ENCODE measurements around the gene PTPRJ. TPM values are rescaled to one million over a fixed set of nuclear protein-coding genes. Genes with fewer than 3 reads are reported as not detected.

PTPRJ gene
- total RNA-seq, 6 experiments from 2014 or later = 15.7 to 20.8 (median 19.2) TPM

DNA sequence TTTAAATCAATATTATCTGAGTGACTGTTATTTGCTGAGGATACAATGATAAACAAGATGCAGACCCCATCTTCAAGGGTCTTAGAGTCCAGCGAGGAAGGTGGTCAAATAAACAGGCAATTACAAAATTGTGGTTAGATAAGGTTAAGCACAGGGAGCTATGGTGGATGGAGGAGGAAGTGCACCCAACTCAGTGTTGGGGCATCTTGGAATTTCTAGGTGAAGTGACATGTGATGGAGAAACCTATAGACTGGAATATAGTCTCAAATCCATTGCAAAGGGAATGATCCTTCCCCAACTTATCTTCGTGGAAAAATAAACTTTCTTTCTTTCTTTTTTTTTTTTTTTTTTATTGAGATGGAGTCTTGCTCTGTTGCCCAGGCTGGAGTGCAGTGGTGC is 3.4 kb upstream of the PTPRJ start:
- Mint-ChIP-seq H3K27ac (no peak overlapping the region), H3K9me3 (no peaks in the 10 kb centered on the region), H3K36me3 (ENCODE audit: low read depth) (no peaks in the 10 kb centered on the region), H3K4me1 (ENCODE audit: low read depth) (peaks cover 38% of the 10 kb centered on the region), H3K4me3 (no peak overlapping the region), H3K27me3 (ENCODE audit: insufficient read depth) (peaks cover 2% of the 10 kb centered on the region; the same call in 1 of the 2 replicates)
- DNase-seq = no peak
- TF ChIP-seq, protein P1, sequence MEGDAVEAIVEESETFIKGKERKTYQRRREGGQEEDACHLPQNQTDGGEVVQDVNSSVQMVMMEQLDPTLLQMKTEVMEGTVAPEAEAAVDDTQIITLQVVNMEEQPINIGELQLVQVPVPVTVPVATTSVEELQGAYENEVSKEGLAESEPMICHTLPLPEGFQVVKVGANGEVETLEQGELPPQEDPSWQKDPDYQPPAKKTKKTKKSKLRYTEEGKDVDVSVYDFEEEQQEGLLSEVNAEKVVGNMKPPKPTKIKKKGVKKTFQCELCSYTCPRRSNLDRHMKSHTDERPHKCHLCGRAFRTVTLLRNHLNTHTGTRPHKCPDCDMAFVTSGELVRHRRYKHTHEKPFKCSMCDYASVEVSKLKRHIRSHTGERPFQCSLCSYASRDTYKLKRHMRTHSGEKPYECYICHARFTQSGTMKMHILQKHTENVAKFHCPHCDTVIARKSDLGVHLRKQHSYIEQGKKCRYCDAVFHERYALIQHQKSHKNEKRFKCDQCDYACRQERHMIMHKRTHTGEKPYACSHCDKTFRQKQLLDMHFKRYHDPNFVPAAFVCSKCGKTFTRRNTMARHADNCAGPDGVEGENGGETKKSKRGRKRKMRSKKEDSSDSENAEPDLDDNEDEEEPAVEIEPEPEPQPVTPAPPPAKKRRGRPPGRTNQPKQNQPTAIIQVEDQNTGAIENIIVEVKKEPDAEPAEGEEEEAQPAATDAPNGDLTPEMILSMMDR (IDR thresholded peaks at IDR 0.05) = peak; percentile 21; the same call in 1 of the 2 replicates

DNA sequence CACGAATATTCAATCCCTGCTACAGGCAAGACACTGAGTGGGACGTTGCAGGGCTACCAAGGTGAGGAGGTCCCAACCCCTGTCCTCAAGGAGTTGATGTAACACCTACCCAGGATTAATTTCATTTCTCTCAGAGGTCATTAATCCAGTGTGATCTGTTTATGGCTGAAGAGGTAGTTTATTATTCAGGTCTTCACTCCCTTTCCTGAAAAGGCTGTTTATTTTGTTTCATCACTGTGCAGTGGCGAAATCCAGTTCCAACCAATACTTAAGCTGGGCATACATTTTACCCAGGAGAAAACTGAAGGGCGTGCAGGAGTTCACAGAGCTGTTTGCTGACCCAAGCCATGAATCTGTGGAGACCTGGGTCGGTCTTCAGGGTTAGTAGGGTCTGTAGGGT is 2.7 kb upstream of the PTPRJ start:
- peaks cover 44% of the 10 kb centered on the region for H3K4me1 Mint-ChIP-seq (ENCODE audit: low read depth)
- peaks cover 2% of the 10 kb centered on the region; the same call in 1 of the 2 replicates for H3K27me3 Mint-ChIP-seq (ENCODE audit: insufficient read depth)
- no peak for DNase-seq
- H3K9me3 Mint-ChIP-seq = no peaks in the 10 kb centered on the region
- TF ChIP-seq, protein P1 (IDR thresholded peaks at IDR 0.05) = no peak
- H3K36me3 Mint-ChIP-seq (ENCODE audit: low read depth) = no peaks in the 10 kb centered on the region
- no peak overlapping the region for H3K4me3 Mint-ChIP-seq
- H3K27ac Mint-ChIP-seq = no peak overlapping the region

DNA sequence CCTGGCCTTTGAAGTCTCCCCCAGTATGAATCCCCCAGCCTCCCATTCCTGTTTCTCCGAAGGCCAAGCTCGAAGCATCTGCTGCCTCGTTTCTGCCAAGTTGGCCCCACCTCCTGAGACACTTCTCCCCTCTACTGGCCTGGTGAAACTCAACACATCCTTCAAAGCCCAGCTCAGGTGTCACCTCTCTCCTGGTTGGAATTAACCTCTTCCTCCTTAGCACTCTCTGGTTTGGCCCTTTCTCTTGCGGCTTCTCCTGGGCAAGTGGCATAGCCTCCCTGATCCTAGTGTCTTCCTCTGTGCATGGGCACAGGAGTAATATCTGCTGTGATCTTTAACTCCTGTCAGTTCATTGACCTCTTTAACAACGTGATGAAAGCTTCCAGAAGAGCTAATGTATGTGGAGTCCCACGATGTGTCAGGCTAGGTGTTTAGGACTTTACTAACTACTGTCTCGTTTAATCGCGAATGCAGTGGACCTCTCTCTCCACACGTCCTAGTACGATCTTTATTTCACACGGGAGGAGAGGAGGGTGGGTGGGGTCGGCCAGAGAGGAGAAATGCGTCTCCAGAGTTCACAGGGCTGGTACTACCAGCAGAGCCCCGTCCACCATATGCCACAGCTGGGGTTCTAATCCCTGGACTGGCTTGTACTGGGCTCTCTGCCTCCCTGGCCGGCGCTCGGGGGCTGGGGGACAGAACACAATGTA is 826 bp upstream of the PTPRJ start:
- Mint-ChIP-seq H3K4me1 (ENCODE audit: low read depth) (peaks cover 45% of the 10 kb centered on the region), H3K27ac (peak overlapping the region; percentile 28), H3K4me3 (peak overlapping the region; percentile 21), H3K27me3 (ENCODE audit: insufficient read depth) (peaks cover 2% of the 10 kb centered on the region), H3K9me3 (no peaks in the 10 kb centered on the region), H3K36me3 (ENCODE audit: low read depth) (no peaks in the 10 kb centered on the region)
- DNase-seq = no peak
- TF ChIP-seq, protein P1 (IDR thresholded peaks at IDR 0.05) = no peak

DNA sequence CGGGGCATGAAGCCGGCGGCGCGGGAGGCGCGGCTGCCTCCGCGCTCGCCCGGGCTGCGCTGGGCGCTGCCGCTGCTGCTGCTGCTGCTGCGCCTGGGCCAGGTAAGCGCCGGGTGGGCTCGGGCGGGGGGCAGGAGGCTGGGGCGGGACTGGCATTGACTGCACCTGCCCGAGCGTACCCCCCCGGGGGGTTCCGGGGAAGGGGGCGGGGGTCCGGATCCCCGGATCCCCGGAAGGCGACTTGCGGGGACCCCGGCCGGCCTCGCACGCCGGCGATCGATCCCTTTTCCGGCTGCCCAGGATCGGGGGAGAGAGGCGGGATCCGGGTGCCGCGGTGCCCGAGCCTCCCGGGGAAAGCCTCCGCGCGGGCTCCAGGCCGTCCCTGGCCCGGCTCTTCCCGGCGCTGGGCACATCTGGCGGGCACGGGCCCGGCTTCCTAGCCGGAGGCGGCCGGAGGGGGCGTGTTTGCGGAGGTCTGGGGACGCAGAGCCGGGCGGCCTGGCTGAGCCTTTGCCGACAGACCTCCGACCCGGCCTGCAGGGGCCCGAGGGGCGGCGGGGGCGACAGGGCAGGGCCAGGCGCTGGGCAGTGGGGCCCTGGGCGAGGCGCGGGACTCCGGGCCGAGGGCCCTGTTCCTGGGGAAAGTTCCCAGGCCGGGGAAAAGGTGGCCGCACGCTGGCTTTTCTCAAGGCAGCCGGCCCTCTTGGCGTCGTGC is 705 bp downstream of the PTPRJ start:
- peaks cover 37% of the 10 kb centered on the region for H3K4me1 Mint-ChIP-seq (ENCODE audit: low read depth)
- H3K9me3 Mint-ChIP-seq = no peaks in the 10 kb centered on the region
- TF ChIP-seq, protein P1 (IDR thresholded peaks at IDR 0.05) = peak; percentile 63
- peak overlapping the region; percentile 89 for H3K4me3 Mint-ChIP-seq
- H3K36me3 Mint-ChIP-seq (ENCODE audit: low read depth) = peaks cover 2% of the 10 kb centered on the region; the same call in 1 of the 2 replicates
- peaks cover 2% of the 10 kb centered on the region for H3K27me3 Mint-ChIP-seq (ENCODE audit: insufficient read depth)
- peak; percentile 27 for DNase-seq
- H3K27ac Mint-ChIP-seq = no peak overlapping the region

DNA sequence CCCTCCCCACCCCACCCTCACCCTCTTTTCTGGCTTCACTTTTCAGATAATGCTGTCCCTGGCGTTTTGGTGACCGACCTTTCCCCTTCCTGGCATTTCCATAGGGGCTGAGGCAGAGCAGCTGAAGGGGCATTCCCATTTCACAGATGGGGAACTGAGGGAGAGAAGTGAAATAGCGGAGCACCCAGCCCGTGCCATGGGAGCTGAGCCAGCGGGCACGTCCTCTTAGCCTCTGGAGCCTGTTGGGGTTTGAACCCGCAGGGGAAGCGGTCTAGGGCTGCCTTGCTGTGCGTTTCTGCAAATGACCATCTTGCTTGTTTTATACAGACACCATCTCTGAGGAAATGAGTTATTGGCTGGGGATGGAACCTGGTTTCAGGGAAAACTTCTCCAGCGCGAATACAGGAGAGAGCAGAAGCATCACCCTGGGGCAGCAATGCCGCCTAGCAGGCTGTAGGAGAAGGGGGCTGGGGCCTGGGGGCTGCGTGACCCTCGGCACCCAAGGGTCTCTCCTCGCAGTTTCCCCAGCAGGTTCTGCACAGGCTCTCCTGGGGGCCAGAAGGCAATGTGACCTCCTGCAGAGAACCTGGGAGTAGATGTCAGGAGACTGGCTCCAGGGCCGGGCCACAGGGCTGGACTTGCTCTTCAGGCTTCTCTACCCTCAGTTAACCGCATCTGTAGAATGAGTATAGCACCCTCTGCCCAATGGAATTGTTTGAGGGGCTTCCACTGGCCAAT is 1.5 kb downstream of the PTPRJ start:
- no peaks in the 10 kb centered on the region for H3K9me3 Mint-ChIP-seq

More for the DNA sequence above, 1.5 kb downstream of the PTPRJ start:
- peak overlapping the region; percentile 89 for H3K4me3 Mint-ChIP-seq
- no peak for DNase-seq
- peaks cover 9% of the 10 kb centered on the region for H3K36me3 Mint-ChIP-seq (ENCODE audit: low read depth)
- TF ChIP-seq, protein P1 (IDR thresholded peaks at IDR 0.05) = no peak
- H3K27ac Mint-ChIP-seq = peak overlapping the region; percentile 70
- H3K27me3 Mint-ChIP-seq (ENCODE audit: insufficient read depth) = peaks cover 2% of the 10 kb centered on the region
- H3K4me1 Mint-ChIP-seq (ENCODE audit: low read depth) = peaks cover 45% of the 10 kb centered on the region

Measured in HFFc6 (cell line).